SK-N-SH treated with all-trans-retinoic acid at 6 μM for 48 hours (cell line): ENCODE results near the gene IFRD2.

ENCODE experiments used
- ARNTL ChIP-seq: fragments of 450-650 bp; formaldehyde crosslinking; IDR thresholded peaks from 2 replicates; pipeline ENCODE4 v1.5.0; 2020; ENCODE audit warnings: low read depth, mild to moderate bottlenecking, moderate library complexity, borderline replicate concordance
- BACH2 ChIP-seq: fragments of 250-450 bp; sonication (Bioruptor Pico); IDR thresholded peaks from 2 replicates; pipeline ENCODE4 v1.9.0; 2021; ENCODE audit warnings: mild to moderate bottlenecking, borderline replicate concordance
- CSDC2 ChIP-seq: fragments of 250-450 bp; sonication (Bioruptor Pico); IDR thresholded peaks from 2 replicates; pipeline ENCODE4 v1.5.0; 2020; ENCODE audit warnings: mild to moderate bottlenecking, moderate library complexity
- ESRRG ChIP-seq: fragments of 250-450 bp; sonication (Bioruptor Pico); IDR thresholded peaks from 2 replicates; pipeline ENCODE4 v1.6.1; 2021; ENCODE audit warnings: mild to moderate bottlenecking
- GLIS3 ChIP-seq: fragments of 250-450 bp; sonication (Bioruptor Pico); IDR thresholded peaks from 2 replicates; pipeline ENCODE4 v1.5.0; 2020; ENCODE audit warnings: mild to moderate bottlenecking, moderate library complexity
- ISL1 ChIP-seq: fragments of 250-450 bp; sonication (Bioruptor Pico); IDR thresholded peaks from 2 replicates; pipeline ENCODE4 v2.1.2; 2022; ENCODE audit warnings: mild to moderate bottlenecking, moderate library complexity
- PATZ1 ChIP-seq: fragments of 250-450 bp; sonication (Bioruptor Pico); IDR thresholded peaks from 2 replicates; pipeline ENCODE4 v1.8.0; 2020; ENCODE audit warnings: mild to moderate bottlenecking, moderate library complexity, borderline replicate concordance
- RARB ChIP-seq: fragments of 250-450 bp; sonication (Bioruptor Pico); IDR thresholded peaks from 2 replicates; pipeline ENCODE4 v1.8.0; 2021; ENCODE audit warnings: mild to moderate bottlenecking, moderate library complexity
- SNAI2 ChIP-seq: fragments of 250-450 bp; sonication (Bioruptor Pico); IDR thresholded peaks from 2 replicates; pipeline ENCODE4 v1.5.0; 2020; ENCODE audit warnings: mild to moderate bottlenecking, moderate library complexity
- TCF4 ChIP-seq: fragments of 250-450 bp; sonication (Bioruptor Pico); IDR thresholded peaks from 2 replicates; pipeline ENCODE4 v1.8.0; 2021; ENCODE audit warnings: mild to moderate bottlenecking, moderate library complexity, borderline replicate concordance
- ZC3H10 ChIP-seq: fragments of 250-450 bp; sonication (Bioruptor Pico); IDR thresholded peaks from 2 replicates; pipeline ENCODE4 v1.5.1; 2021; ENCODE audit warnings: mild to moderate bottlenecking, moderate library complexity
- ZFP3 ChIP-seq: fragments of 250-450 bp; sonication (Bioruptor Pico); IDR thresholded peaks from 2 replicates; pipeline ENCODE4 v1.5.0; 2020; ENCODE audit warnings: mild to moderate bottlenecking, moderate library complexity
- ZNF565 ChIP-seq: fragments of 450-650 bp; formaldehyde crosslinking; conservative IDR thresholded peaks from 2 replicates; pipeline ENCODE4 v1.5.0; 2020; ENCODE audit warnings: low read depth, mild to moderate bottlenecking, moderate library complexity
- ZNF70 ChIP-seq: fragments of 450-650 bp; formaldehyde crosslinking; IDR thresholded peaks from 2 replicates; pipeline ENCODE4 v1.5.0; 2020; ENCODE audit warnings: mild to moderate bottlenecking, moderate library complexity

- no peak for TF ChIP-seq RARB (CRISPR knock-in tag)
- no peak for TF ChIP-seq SNAI2
- TF ChIP-seq ARNTL (CRISPR knock-in tag): no peak
- TF ChIP-seq TCF4 (CRISPR knock-in tag): no peak
- no peak for TF ChIP-seq GLIS3 (CRISPR knock-in tag)
- TF ChIP-seq ZFP3 (CRISPR knock-in tag): no peak
- no peak for TF ChIP-seq BACH2 (CRISPR knock-in tag)
- TF ChIP-seq PATZ1 (CRISPR knock-in tag): no peak
- TF ChIP-seq ESRRG (CRISPR knock-in tag): no peak
- TF ChIP-seq CSDC2 (CRISPR knock-in tag): no peak
- no peak for TF ChIP-seq ISL1 (CRISPR knock-in tag)
- TF ChIP-seq ZNF565 (CRISPR knock-in tag): no peak
- no peak for TF ChIP-seq ZC3H10 (CRISPR knock-in tag)
- no peak for TF ChIP-seq ZNF70 (CRISPR knock-in tag)
Observed at GRCh38 chr3:50314342-50314741, 22.1 kb upstream of the IFRD2 start.
